Measurements from ENCODE around the gene SLC7A14. TPM values are rescaled to one million over a fixed set of nuclear protein-coding genes. Genes with fewer than 3 reads are reported as not detected.

The SLC7A14 gene
- total RNA-seq, 1 donor from 2014 or later, result 13.5 TPM

GRCh38 chr3:170437696-170438407 lies 148.0 kb downstream of the SLC7A14 start:
- H3K4me3 Mint-ChIP-seq, result no peak overlapping the region
- H3K27ac Mint-ChIP-seq, result no peak overlapping the region
- H3K4me1 Mint-ChIP-seq (ENCODE audit: unreplicated experiment), result peaks cover 10% of the 10 kb centered on the region

GRCh38 chr3:170437176-170437575 lies 148.7 kb downstream of the SLC7A14 start:
- no peaks in the 10 kb centered on the region for H3K9me3 Mint-ChIP-seq
- no peak for TF ChIP-seq CTCF (conservative IDR thresholded peaks at IDR 0.05)
- no peak for DNase-seq (ENCODE audit: extremely low spot score, unreplicated experiment)
- no peaks in the 10 kb centered on the region for H3K36me3 Mint-ChIP-seq
- H3K27me3 Mint-ChIP-seq, result no peaks in the 10 kb centered on the region
- H3K27ac Mint-ChIP-seq, result no peak overlapping the region
- peaks cover 10% of the 10 kb centered on the region for H3K4me1 Mint-ChIP-seq (ENCODE audit: unreplicated experiment)
- H3K4me3 Mint-ChIP-seq, result no peak overlapping the region

More at GRCh38 chr3:170437696-170438407, 148.0 kb downstream of the SLC7A14 start:
- H3K9me3 Mint-ChIP-seq, result no peaks in the 10 kb centered on the region
- H3K36me3 Mint-ChIP-seq, result no peaks in the 10 kb centered on the region
- TF ChIP-seq CTCF (conservative IDR thresholded peaks at IDR 0.05), result no peak
- no peaks in the 10 kb centered on the region for H3K27me3 Mint-ChIP-seq
- DNase-seq (ENCODE audit: extremely low spot score, unreplicated experiment), result no peak

GRCh38 chr3:170436697-170437096 lies 149.2 kb downstream of the SLC7A14 start:
- Mint-ChIP-seq H3K4me3 (no peak overlapping the region), H3K36me3 (no peaks in the 10 kb centered on the region), H3K27me3 (no peaks in the 10 kb centered on the region), H3K9me3 (no peaks in the 10 kb centered on the region), H3K4me1 (ENCODE audit: unreplicated experiment) (peaks cover 10% of the 10 kb centered on the region), H3K27ac (no peak overlapping the region)
- DNase-seq (ENCODE audit: extremely low spot score, unreplicated experiment), result no peak
- no peak for TF ChIP-seq CTCF (conservative IDR thresholded peaks at IDR 0.05)

- Mint-ChIP-seq H3K36me3 (peaks cover 3% of the 10 kb centered on the region), H3K27me3 (no peaks in the 10 kb centered on the region), H3K27ac (no peak overlapping the region), H3K4me3 (no peak overlapping the region), H3K9me3 (no peaks in the 10 kb centered on the region), H3K4me1 (ENCODE audit: unreplicated experiment) (peaks cover 22% of the 10 kb centered on the region)
- no peak for TF ChIP-seq CTCF (conservative IDR thresholded peaks at IDR 0.05)
- no peak for DNase-seq (ENCODE audit: extremely low spot score, unreplicated experiment)
These were observed 153.5 kb downstream of the SLC7A14 start for GRCh38 chr3:170432416-170432815.

GRCh38 chr3:170431054-170431453 lies 154.8 kb downstream of the SLC7A14 start:
- H3K4me3 Mint-ChIP-seq, result no peak overlapping the region
- no peaks in the 10 kb centered on the region for H3K27me3 Mint-ChIP-seq
- peaks cover 23% of the 10 kb centered on the region for H3K4me1 Mint-ChIP-seq (ENCODE audit: unreplicated experiment)
- H3K36me3 Mint-ChIP-seq, result peaks cover 3% of the 10 kb centered on the region
- H3K27ac Mint-ChIP-seq, result no peak overlapping the region
- H3K9me3 Mint-ChIP-seq, result no peaks in the 10 kb centered on the region
- DNase-seq (ENCODE audit: extremely low spot score, unreplicated experiment), result no peak
- peak; percentile 65 for TF ChIP-seq CTCF (conservative IDR thresholded peaks at IDR 0.05)

All from type B pancreatic cell (in vitro differentiated cells).